ENCODE results near the gene ALDH3A1. TPM values are rescaled to one million over a fixed set of nuclear protein-coding genes. Genes with fewer than 3 reads are reported as not detected.

ALDH3A1 gene
- polyA plus RNA-seq, 2 of the 4 experiments (the other 2 are of a cell fraction), result 959 to 1,190 TPM

DNA sequence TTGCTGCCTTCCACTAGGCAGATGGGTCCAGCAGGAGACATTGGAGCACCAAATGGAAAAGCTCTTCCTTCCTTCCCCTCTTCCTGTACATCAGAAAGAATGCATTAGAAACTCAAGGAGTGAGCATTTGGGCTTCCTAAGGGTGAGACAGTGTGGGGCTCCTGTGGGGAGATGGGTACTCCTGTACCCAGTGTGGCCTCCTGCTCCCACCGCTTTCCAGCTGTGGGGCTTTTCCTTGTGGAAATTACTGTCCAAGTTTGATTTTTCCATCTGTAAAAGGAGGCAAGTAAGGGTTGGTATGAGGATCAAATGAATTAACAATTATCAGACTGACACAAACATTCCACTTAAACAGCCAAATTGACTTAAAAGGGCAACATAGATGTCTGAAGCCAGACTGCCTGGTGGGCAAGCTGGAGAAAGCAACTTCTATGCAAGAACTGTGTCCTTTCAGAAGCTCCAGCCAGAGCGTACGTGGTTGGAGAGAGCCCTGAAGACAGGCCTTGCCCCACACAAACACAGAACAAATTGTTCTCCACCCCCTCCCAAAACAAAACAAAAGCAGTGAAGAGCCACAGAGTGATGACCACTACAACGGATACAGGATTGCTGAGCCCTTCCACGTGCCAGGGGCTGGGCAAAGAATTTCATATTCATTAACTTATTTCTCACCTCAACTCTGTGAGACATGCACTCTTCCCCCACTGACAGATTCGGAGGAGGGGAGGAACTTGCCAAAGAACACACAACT, 23.1 kb upstream of the ALDH3A1 start:
- FAIRE-seq, result no peak
- CTCF ChIA-PET, result interaction anchor here (1.9 to 22.4 kb wide), 4 partner anchors 9 to 409 kb away, joined by 11 to 681 read pairs (median 154); partner anchors contain the start of genes ALDH3A1 and B9D1

DNA sequence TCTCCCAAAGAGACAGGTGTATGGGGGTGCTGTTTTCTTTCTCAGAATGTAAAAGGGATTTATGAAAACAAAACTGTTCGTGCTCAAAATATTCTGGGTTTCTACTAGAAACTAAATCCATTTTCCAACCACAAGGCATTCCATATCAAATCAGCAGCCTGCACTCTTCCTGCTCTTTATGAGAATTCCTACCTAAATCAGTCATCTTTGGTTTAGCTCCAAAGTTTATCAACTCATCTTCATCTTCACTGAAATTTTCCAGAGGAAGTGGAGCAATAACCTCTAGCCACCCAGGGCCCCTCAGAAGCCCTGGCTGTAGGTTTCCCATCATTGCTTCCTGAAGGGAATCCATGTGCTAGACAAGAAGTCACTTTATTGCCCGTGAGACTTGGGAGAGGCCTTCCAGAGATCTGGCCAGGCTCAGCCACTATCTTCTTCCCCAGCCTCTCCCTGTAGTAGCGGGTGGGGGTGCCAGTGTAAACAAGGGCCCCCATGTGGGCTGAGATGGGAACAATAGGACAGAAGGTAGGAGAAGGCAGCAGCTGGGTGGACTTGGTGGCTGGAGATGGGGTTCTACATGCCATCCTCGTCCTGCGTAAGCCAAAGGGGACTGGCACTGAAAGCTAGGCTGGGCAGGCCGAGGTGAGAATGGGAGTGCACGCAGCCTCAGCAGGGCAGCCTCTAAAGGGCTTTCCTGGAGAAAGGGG, 22.0 kb upstream of the ALDH3A1 start:
- Histone ChIP-seq H3K4me2 (no peak overlapping the region), H3K4me3 (no peak overlapping the region), H3K27ac (peak overlapping the region in 1 of 2 experiments; percentile 21; a peak in 1 of 6 replicates), H3K9me3 (no peaks in the 10 kb centered on the region), H3K4me1 (peaks cover 5% of the 10 kb centered on the region; the same call in 2 of the 3 replicates)
- POLR2A ChIA-PET, result no interaction called here
- DNase-seq (ENCODE audit: low read depth in 1 of 2, low spot score in 1 of 2) (no peak), FAIRE-seq (no peak), ATAC-seq (no peak)
- CTCF ChIA-PET, result interaction anchor here (1.9 to 22.4 kb wide), 4 partner anchors 8 to 408 kb away, joined by 11 to 681 read pairs (median 154); partner anchors contain the start of genes ALDH3A1 and B9D1
- 86% methylated on average over 7 of the region's 7 CpGs for WGBS (ENCODE audit: missing lambda C conversion rate)
- TF ChIP-seq CTCF (IDR thresholded peaks at IDR 0.05), result no peak
- TF ChIP-seq BHLHE40 (IDR thresholded peaks at IDR 0.05; ENCODE audit: low read depth, low read length), result no peak
- no peak for TF ChIP-seq MAX (IDR thresholded peaks at IDR 0.05)
- no peak for TF ChIP-seq NFE2L2 (conservative IDR thresholded peaks at IDR 0.05; ENCODE audit: low read length)
- no peak for TF ChIP-seq CBX8 (IDR thresholded peaks at IDR 0.05)
- no peak for TF ChIP-seq KDM1A (IDR thresholded peaks at IDR 0.05; ENCODE audit: low read depth)
- no peak for TF ChIP-seq HDAC2 (IDR thresholded peaks at IDR 0.05)
- TF ChIP-seq CHD4 (IDR thresholded peaks at IDR 0.05; ENCODE audit: borderline replicate concordance), result no peak
- TF ChIP-seq, protein P1, sequence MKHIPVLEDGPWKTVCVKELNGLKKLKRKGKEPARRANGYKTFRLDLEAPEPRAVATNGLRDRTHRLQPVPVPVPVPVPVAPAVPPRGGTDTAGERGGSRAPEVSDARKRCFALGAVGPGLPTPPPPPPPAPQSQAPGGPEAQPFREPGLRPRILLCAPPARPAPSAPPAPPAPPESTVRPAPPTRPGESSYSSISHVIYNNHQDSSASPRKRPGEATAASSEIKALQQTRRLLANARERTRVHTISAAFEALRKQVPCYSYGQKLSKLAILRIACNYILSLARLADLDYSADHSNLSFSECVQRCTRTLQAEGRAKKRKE (CRISPR knock-in tag; IDR thresholded peaks at IDR 0.05; ENCODE audit: low read depth), result no peak
- no peak for TF ChIP-seq FOXS1 (CRISPR knock-in tag; IDR thresholded peaks at IDR 0.05)
- no peak for TF ChIP-seq JUN (IDR thresholded peaks at IDR 0.05)
- TF ChIP-seq NPAS2 (CRISPR knock-in tag; IDR thresholded peaks at IDR 0.05; ENCODE audit: borderline replicate concordance), result no peak
- TF ChIP-seq, protein P2, sequence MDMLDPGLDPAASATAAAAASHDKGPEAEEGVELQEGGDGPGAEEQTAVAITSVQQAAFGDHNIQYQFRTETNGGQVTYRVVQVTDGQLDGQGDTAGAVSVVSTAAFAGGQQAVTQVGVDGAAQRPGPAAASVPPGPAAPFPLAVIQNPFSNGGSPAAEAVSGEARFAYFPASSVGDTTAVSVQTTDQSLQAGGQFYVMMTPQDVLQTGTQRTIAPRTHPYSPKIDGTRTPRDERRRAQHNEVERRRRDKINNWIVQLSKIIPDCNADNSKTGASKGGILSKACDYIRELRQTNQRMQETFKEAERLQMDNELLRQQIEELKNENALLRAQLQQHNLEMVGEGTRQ (IDR thresholded peaks at IDR 0.05), result no peak
- TF ChIP-seq CHD2 (IDR thresholded peaks at IDR 0.05; ENCODE audit: low read length, partially characterized antibody), result no peak
- no peak for TF ChIP-seq SREBF2 (IDR thresholded peaks at IDR 0.05)

More for the DNA sequence above, 23.1 kb upstream of the ALDH3A1 start:
- no peaks in the 10 kb centered on the region for H3K9me3 ChIP-seq
- H3K4me2 ChIP-seq, result no peak overlapping the region
- POLR2A ChIA-PET, result interaction anchor here (0.5 kb wide), 1 partner anchor 19 kb away, joined by 4 read pairs; no protein-coding TSS in a partner anchor
- 84% methylated on average over 6 of the region's 6 CpGs for WGBS (ENCODE audit: missing lambda C conversion rate)
- ATAC-seq (no peak), DNase-seq (ENCODE audit: low read depth in 1 of 2, low spot score in 1 of 2) (no peak)
- no peak overlapping the region for H3K4me3 ChIP-seq
- peaks cover 5% of the 10 kb centered on the region; the same call in 2 of the 3 replicates for H3K4me1 ChIP-seq
- H3K27ac ChIP-seq, result no peak overlapping the region
- TF ChIP-seq POLR2AphosphoS2 (conservative IDR thresholded peaks at IDR 0.05; ENCODE audit: low read length), result no peak
- TF ChIP-seq REST (IDR thresholded peaks at IDR 0.05), result no peak
- no peak for TF ChIP-seq KDM1A (IDR thresholded peaks at IDR 0.05; ENCODE audit: low read depth)
- TF ChIP-seq, protein P3, sequence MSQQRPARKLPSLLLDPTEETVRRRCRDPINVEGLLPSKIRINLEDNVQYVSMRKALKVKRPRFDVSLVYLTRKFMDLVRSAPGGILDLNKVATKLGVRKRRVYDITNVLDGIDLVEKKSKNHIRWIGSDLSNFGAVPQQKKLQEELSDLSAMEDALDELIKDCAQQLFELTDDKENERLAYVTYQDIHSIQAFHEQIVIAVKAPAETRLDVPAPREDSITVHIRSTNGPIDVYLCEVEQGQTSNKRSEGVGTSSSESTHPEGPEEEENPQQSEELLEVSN (IDR thresholded peaks at IDR 0.05; ENCODE audit: borderline replicate concordance, low read depth), result no peak
- no peak for TF ChIP-seq EP300 (IDR thresholded peaks at IDR 0.05)
- no peak for TF ChIP-seq RCOR1 (IDR thresholded peaks at IDR 0.05; ENCODE audit: low read depth, low read length)
- TF ChIP-seq ESRRA (IDR thresholded peaks at IDR 0.05; ENCODE audit: borderline replicate concordance, low read length), result no peak
- TF ChIP-seq HDAC2 (IDR thresholded peaks at IDR 0.05), result no peak
- no peak for TF ChIP-seq RARB (CRISPR knock-in tag; IDR thresholded peaks at IDR 0.05)
- no peak for TF ChIP-seq FOXS1 (CRISPR knock-in tag; IDR thresholded peaks at IDR 0.05)
- no peak for TF ChIP-seq EHMT2 (IDR thresholded peaks at IDR 0.05; ENCODE audit: low read depth)
- TF ChIP-seq ZFP36 (IDR thresholded peaks at IDR 0.05; ENCODE audit: borderline replicate concordance, partially characterized antibody), result no peak
- TF ChIP-seq CEBPB (IDR thresholded peaks at IDR 0.05), result no peak
- TF ChIP-seq EHF (CRISPR knock-in tag; IDR thresholded peaks at IDR 0.05), result no peak
- no peak for TF ChIP-seq MYC (IDR thresholded peaks at IDR 0.05; ENCODE audit: borderline replicate concordance, low read length)
- no peak for TF ChIP-seq NPAS2 (CRISPR knock-in tag; IDR thresholded peaks at IDR 0.05; ENCODE audit: borderline replicate concordance)
- no peak for TF ChIP-seq POLR2A (IDR thresholded peaks at IDR 0.05; ENCODE audit: low read length)

Data from A549 (cell line).